ENCODE data around the gene KIAA0408. TPM values are rescaled to one million over a fixed set of nuclear protein-coding genes. Genes with fewer than 3 reads are reported as not detected.

The KIAA0408 gene
- total RNA-seq, 5 donors from 2014 or later (not counting 1 experiment from before 2014, with no cell fraction given) = 2.2 to 6.4 (median 3.5) TPM

DNA sequence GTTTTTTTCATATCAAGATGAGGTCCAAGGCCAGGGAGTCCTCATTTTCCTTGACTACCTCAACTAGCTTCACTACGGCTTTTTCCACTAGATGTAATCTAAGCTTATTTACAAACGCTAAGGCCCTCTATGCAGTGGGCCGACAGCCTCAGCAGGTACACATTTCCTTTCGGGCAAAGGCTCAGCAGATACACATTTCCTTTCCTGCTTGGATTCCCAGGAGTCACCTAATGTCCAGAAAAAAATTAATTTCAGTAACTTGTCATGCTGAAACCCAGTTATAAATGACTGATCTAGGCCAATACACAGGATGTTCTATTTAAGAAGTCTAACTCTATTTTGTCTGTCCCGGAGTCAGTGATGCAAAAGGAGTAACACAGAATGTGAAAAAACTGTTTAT is 7.2 kb upstream of the KIAA0408 start:
- DNase-seq (no peak), ATAC-seq (replicated peaks in 1 of 4) (no peak)
- ChIA-PET POLR2A (interaction anchor here in 1 of 2 donors (0.7 kb wide), 1 partner anchor 53 kb away, joined by 6 read pairs; the partner anchor contains the start of gene MTCL3), CTCF (interaction anchor here (0.6 to 2.4 kb wide), 10 partner anchors 11 to 1196 kb away, joined by 3 to 17 read pairs (median 4); no protein-coding TSS in a partner anchor)
- WGBS (ENCODE audit: insufficient coverage) = 92% methylated on average over 4 of the region's 5 CpGs
- no peaks in the 10 kb centered on the region for H3K36me3 ChIP-seq (ENCODE audit: control insufficient read depth in 2 of 2, extremely low read depth in 1 of 2, insufficient read depth in 1 of 2, low read length in 1 of 2)
- H3K4me1 Mint-ChIP-seq = no peaks in the 10 kb centered on the region
- H3K9me3 Mint-ChIP-seq = no peaks in the 10 kb centered on the region
- H3K27me3 Mint-ChIP-seq = no peaks in the 10 kb centered on the region
- H3K27me3 ChIP-seq (replicated peaks in 1 of 2; ENCODE audit: control insufficient read depth in 2 of 2, extremely low read depth in 1 of 2, insufficient read depth in 2 of 2, low read length in 1 of 2) = no peaks in the 10 kb centered on the region
- H3K27ac Mint-ChIP-seq = no peak overlapping the region
- H3K4me3 Mint-ChIP-seq = no peak overlapping the region
- H3K9me3 ChIP-seq = no peaks in the 10 kb centered on the region
- no peak overlapping the region for H3K4me3 ChIP-seq (ENCODE audit: control insufficient read depth in 1 of 2, extremely low read depth in 1 of 2, low read length in 1 of 2)
- H3K36me3 Mint-ChIP-seq = peaks cover 7% of the 10 kb centered on the region
- H3K27ac ChIP-seq (ENCODE audit: low read length) = no peak overlapping the region
- no peaks in the 10 kb centered on the region for H3K4me1 ChIP-seq (ENCODE audit: control insufficient read depth in 1 of 2, extremely low read depth in 1 of 2, insufficient read depth in 2 of 2, low read length in 2 of 2)

DNA sequence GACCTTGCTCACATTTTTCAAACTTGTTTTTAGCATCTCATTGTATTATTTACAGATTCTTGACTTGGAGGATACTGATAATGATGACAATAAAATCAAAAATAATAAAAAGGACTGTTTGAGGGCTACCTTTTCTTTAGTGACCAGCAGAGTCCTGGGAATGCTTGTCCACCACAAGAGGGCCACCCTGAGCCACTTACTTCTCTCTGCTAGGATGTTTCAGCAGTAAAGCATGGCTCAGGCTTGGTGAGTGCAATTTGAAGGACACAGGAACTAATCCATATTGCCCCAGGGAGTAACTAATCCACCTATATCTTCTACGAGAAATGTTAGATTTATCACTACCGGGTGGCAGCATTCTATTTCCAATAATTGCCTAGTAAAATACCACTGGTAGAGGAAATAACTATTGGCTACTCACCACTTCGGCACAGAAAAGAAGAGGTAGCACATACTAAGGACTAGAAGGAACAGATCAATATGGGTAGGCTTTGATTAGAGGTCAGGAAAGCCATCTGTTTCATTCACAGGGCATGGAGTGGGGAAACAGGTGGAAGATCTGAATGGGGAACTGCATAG is 5.8 kb upstream of the KIAA0408 start:
- Mint-ChIP-seq H3K27ac (no peak overlapping the region), H3K4me3 (no peak overlapping the region), H3K9me3 (no peaks in the 10 kb centered on the region), H3K27me3 (no peaks in the 10 kb centered on the region), H3K4me1 (peaks cover 0 to 4% (median 0%) of the 10 kb centered on the region in 3 donors), H3K36me3 (peaks cover 4% of the 10 kb centered on the region)
- WGBS (ENCODE audit: insufficient coverage) = no CpG with 5 or more reads among the region's 3 CpGs
- H3K4me3 ChIP-seq (ENCODE audit: control insufficient read depth in 1 of 2, extremely low read depth in 1 of 2, low read length in 1 of 2) = no peak overlapping the region
- H3K9me3 ChIP-seq = no peaks in the 10 kb centered on the region
- H3K4me1 ChIP-seq (ENCODE audit: control insufficient read depth in 1 of 2, extremely low read depth in 1 of 2, insufficient read depth in 2 of 2, low read length in 2 of 2) = peaks cover 0 to 5% of the 10 kb centered on the region in 2 experiments
- DNase-seq (peak in 32 of 35 experiments; percentile 3 to 73 (median 40)), ATAC-seq (replicated peaks in 1 of 4) (peak; percentile 46 to 67 (median 58))
- H3K36me3 ChIP-seq (ENCODE audit: control insufficient read depth in 2 of 2, extremely low read depth in 1 of 2, insufficient read depth in 1 of 2, low read length in 1 of 2) = no peaks in the 10 kb centered on the region
- ChIA-PET POLR2A (no interaction called here), CTCF (interaction anchor here (0.7 to 2.4 kb wide), 6 partner anchors 48 to 160 kb away, joined by 3 to 17 read pairs (median 4); no protein-coding TSS in a partner anchor)
- no peaks in the 10 kb centered on the region for H3K27me3 ChIP-seq (replicated peaks in 1 of 2; ENCODE audit: control insufficient read depth in 2 of 2, extremely low read depth in 1 of 2, insufficient read depth in 2 of 2, low read length in 1 of 2)
- H3K27ac ChIP-seq (ENCODE audit: low read length) = no peak overlapping the region

- no peaks in the 10 kb centered on the region for H3K9me3 Mint-ChIP-seq
- 100% methylated on average over 1 of the region's 6 CpGs for WGBS (ENCODE audit: insufficient coverage)
- no peak overlapping the region for H3K4me3 ChIP-seq (ENCODE audit: control insufficient read depth in 1 of 2, extremely low read depth in 1 of 2, low read length in 1 of 2)
- H3K4me3 Mint-ChIP-seq = no peak overlapping the region
- no peak for ATAC-seq (replicated peaks in 1 of 4)
- peaks cover 0 to 6% of the 10 kb centered on the region in 2 experiments for H3K4me1 ChIP-seq (ENCODE audit: control insufficient read depth in 1 of 2, extremely low read depth in 1 of 2, insufficient read depth in 2 of 2, low read length in 2 of 2)
- no peak overlapping the region for H3K27ac ChIP-seq (ENCODE audit: low read length)
- no peak for DNase-seq
- H3K27me3 Mint-ChIP-seq = no peaks in the 10 kb centered on the region
- H3K4me1 Mint-ChIP-seq = peaks cover 0 to 4% (median 0%) of the 10 kb centered on the region in 3 donors
- no peaks in the 10 kb centered on the region for H3K27me3 ChIP-seq (replicated peaks in 1 of 2; ENCODE audit: control insufficient read depth in 2 of 2, extremely low read depth in 1 of 2, insufficient read depth in 2 of 2, low read length in 1 of 2)
- POLR2A ChIA-PET = interaction anchor here (0.6 to 0.7 kb wide), 2 partner anchors 17 to 726 kb away, joined by 3 read pairs; no protein-coding TSS in a partner anchor
- no peak overlapping the region for H3K27ac Mint-ChIP-seq
- CTCF ChIA-PET = interaction anchor here (0.7 to 1.6 kb wide), 5 partner anchors 18 to 160 kb away, joined by 3 to 6 read pairs (median 4); no protein-coding TSS in a partner anchor
- no peaks in the 10 kb centered on the region for H3K9me3 ChIP-seq
- H3K36me3 ChIP-seq (ENCODE audit: control insufficient read depth in 2 of 2, extremely low read depth in 1 of 2, insufficient read depth in 1 of 2, low read length in 1 of 2) = no peaks in the 10 kb centered on the region
- H3K36me3 Mint-ChIP-seq = no peaks in the 10 kb centered on the region
Measured at GRCh38 chr6:127464161-127464880, 5.1 kb upstream of the KIAA0408 start.

GRCh38 chr6:127463056-127463455 is 3.9 kb upstream of the KIAA0408 start:
- ATAC-seq (replicated peaks in 1 of 4) = no peak
- POLR2A ChIA-PET = no interaction called here
- no peak overlapping the region for H3K4me3 ChIP-seq (ENCODE audit: control insufficient read depth in 1 of 2, extremely low read depth in 1 of 2, low read length in 1 of 2)
- H3K36me3 ChIP-seq (ENCODE audit: control insufficient read depth in 2 of 2, extremely low read depth in 1 of 2, insufficient read depth in 1 of 2, low read length in 1 of 2) = no peaks in the 10 kb centered on the region
- H3K9me3 ChIP-seq = no peaks in the 10 kb centered on the region
- H3K27me3 ChIP-seq (replicated peaks in 1 of 2; ENCODE audit: control insufficient read depth in 2 of 2, extremely low read depth in 1 of 2, insufficient read depth in 2 of 2, low read length in 1 of 2) = no peaks in the 10 kb centered on the region
- H3K27ac ChIP-seq (ENCODE audit: low read length) = no peak overlapping the region
- DNase-seq = no peak
- Mint-ChIP-seq H3K4me3 (no peak overlapping the region), H3K4me1 (peaks cover 0 to 4% (median 0%) of the 10 kb centered on the region in 3 donors), H3K9me3 (no peaks in the 10 kb centered on the region), H3K27me3 (no peaks in the 10 kb centered on the region), H3K36me3 (no peaks in the 10 kb centered on the region), H3K27ac (no peak overlapping the region)
- CTCF ChIA-PET = interaction anchor here (0.8 to 1.6 kb wide), 3 partner anchors 50 to 161 kb away, joined by 3 read pairs; no protein-coding TSS in a partner anchor
- 94% methylated on average over 4 of the region's 5 CpGs for WGBS (ENCODE audit: insufficient coverage)
- H3K4me1 ChIP-seq (ENCODE audit: control insufficient read depth in 1 of 2, extremely low read depth in 1 of 2, insufficient read depth in 2 of 2, low read length in 2 of 2) = peaks cover 0 to 6% of the 10 kb centered on the region in 2 experiments

DNA sequence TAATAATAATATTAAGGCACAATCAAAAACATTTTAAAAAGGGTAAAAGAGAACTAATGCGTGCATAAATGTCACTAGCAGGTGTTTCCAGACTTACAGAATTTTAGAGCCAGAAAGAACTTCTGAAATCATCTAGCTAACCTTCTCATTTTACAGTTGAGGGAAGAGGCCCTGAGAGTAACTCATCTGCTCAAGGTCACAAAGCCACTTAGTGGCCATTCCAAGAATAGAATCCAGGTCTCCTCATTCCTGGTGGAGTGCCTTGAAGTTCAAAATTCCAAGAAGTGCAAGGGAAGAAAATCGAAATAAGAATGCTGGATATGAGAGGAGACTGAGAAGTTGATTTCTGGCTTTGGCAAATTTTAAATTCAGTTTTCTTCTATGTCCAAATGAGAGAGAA is 3.2 kb upstream of the KIAA0408 start:
- WGBS (ENCODE audit: insufficient coverage) = no CpG with 5 or more reads among the region's 2 CpGs
- H3K27ac Mint-ChIP-seq = no peak overlapping the region

GRCh38 chr6:127460465-127460864 is 1.3 kb upstream of the KIAA0408 start:
- ATAC-seq (replicated peaks in 1 of 4) = peak in 2 of 4 experiments; percentile 48 to 53
- CTCF ChIA-PET = no interaction called here

More for the DNA sequence above, 3.2 kb upstream of the KIAA0408 start:
- Mint-ChIP-seq H3K4me3 (no peak overlapping the region), H3K4me1 (peaks cover 0 to 4% (median 0%) of the 10 kb centered on the region in 3 donors), H3K36me3 (no peaks in the 10 kb centered on the region), H3K9me3 (no peaks in the 10 kb centered on the region), H3K27me3 (no peaks in the 10 kb centered on the region)
- DNase-seq (no peak), ATAC-seq (replicated peaks in 1 of 4) (no peak)
- Histone ChIP-seq H3K4me3 (ENCODE audit: control insufficient read depth in 1 of 2, extremely low read depth in 1 of 2, low read length in 1 of 2) (no peak overlapping the region), H3K27ac (ENCODE audit: low read length) (no peak overlapping the region), H3K36me3 (ENCODE audit: control insufficient read depth in 2 of 2, extremely low read depth in 1 of 2, insufficient read depth in 1 of 2, low read length in 1 of 2) (no peaks in the 10 kb centered on the region), H3K4me1 (ENCODE audit: control insufficient read depth in 1 of 2, extremely low read depth in 1 of 2, insufficient read depth in 2 of 2, low read length in 2 of 2) (peaks cover 0 to 6% of the 10 kb centered on the region in 2 experiments), H3K27me3 (replicated peaks in 1 of 2; ENCODE audit: control insufficient read depth in 2 of 2, extremely low read depth in 1 of 2, insufficient read depth in 2 of 2, low read length in 1 of 2) (no peaks in the 10 kb centered on the region), H3K9me3 (no peaks in the 10 kb centered on the region)
- POLR2A ChIA-PET = no interaction called here
- CTCF ChIA-PET = interaction anchor here in 1 of 2 donors (1.1 kb wide), 1 partner anchor 75 kb away, joined by 3 read pairs; no protein-coding TSS in a partner anchor

More at GRCh38 chr6:127460465-127460864, 1.3 kb upstream of the KIAA0408 start:
- no peaks in the 10 kb centered on the region for H3K9me3 ChIP-seq
- H3K27me3 Mint-ChIP-seq = peaks cover 1 to 3% of the 10 kb centered on the region in 2 donors
- POLR2A ChIA-PET = no interaction called here
- no peak overlapping the region for H3K4me3 ChIP-seq (ENCODE audit: control insufficient read depth in 1 of 2, extremely low read depth in 1 of 2, low read length in 1 of 2)
- no peak overlapping the region for H3K4me3 Mint-ChIP-seq
- H3K4me1 Mint-ChIP-seq = peaks cover 0 to 4% (median 0%) of the 10 kb centered on the region in 3 donors
- WGBS (ENCODE audit: insufficient coverage) = 60% methylated on average over 1 of the region's 1 CpG
- DNase-seq = no peak
- no peaks in the 10 kb centered on the region for H3K36me3 ChIP-seq (ENCODE audit: control insufficient read depth in 2 of 2, extremely low read depth in 1 of 2, insufficient read depth in 1 of 2, low read length in 1 of 2)
- no peaks in the 10 kb centered on the region for H3K27me3 ChIP-seq (replicated peaks in 1 of 2; ENCODE audit: control insufficient read depth in 2 of 2, extremely low read depth in 1 of 2, insufficient read depth in 2 of 2, low read length in 1 of 2)
- no peaks in the 10 kb centered on the region for H3K9me3 Mint-ChIP-seq
- H3K27ac Mint-ChIP-seq = no peak overlapping the region
- H3K4me1 ChIP-seq (ENCODE audit: control insufficient read depth in 1 of 2, extremely low read depth in 1 of 2, insufficient read depth in 2 of 2, low read length in 2 of 2) = peaks cover 0 to 6% of the 10 kb centered on the region in 2 experiments
- H3K27ac ChIP-seq (ENCODE audit: low read length) = no peak overlapping the region
- peaks cover 2% of the 10 kb centered on the region for H3K36me3 Mint-ChIP-seq
